GM11168 (cell line): ENCODE data around the gene PRDM15.

Experiments
- in situ Hi-C: fragments of 300-500 bp; cut with MboI; formaldehyde crosslinking; loops from one replicate; pipeline ENCODE4 v1.12.0; 2022; ENCODE audit warnings: low sequenced_read_pairs; ENCODE audit not compliant: unreplicated experiment

The PRDM15 gene

DNA sequence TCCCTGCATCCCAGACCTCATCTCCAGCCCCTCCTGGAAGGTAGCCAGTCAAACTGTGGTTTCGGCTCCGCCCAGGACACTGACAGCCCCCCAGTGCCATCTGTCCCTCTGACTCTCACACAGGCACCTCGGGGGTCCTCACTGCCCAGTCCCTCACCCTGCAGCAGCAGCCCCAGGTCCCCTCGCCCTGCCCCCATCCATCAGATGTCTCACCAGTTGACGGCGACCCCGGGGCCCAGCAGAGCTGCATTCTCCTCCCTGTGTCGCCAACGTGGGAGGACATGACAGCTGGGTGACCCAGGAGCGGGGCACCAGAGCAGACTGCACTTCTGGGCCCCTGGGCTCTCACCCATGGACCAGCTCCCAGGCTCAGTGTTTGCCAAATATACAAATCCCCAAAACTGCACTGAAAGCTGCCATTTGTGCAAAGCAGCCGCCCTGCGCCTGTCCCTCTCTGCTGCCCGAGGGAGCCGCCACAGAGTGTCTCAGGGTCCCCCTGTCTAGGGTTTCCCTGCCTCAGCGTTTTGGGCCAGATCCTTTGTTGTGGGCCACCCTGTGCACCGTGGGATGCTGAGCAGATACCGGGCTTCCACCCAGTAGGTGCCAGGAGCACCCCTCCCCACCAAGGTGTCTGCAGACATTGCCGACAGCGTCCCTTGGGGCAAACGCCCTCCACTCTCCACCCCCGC is 48.2 kb downstream of the PRDM15 start:
- in situ Hi-C loops, result no loop called here

DNA sequence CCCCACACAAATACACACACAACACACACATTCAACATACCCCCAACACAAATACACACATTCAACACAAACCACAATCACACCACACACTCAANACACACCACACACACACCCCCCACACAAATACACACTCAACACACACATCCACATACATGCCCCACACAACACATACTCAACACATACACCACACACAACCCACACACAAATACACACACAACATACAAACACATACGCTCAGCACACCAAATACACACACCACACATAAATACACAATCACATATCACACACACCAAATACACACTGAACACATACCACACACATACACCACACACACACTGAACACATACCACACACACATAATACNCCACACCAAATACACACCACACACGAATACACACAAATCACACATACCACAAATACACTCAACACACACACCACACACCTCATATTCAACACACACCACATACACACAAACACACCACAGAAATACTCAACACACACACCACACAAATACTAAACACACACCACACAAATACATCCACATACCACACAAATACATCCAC is 48.9 kb downstream of the PRDM15 start:
- in situ Hi-C loops, result no loop called here

DNA sequence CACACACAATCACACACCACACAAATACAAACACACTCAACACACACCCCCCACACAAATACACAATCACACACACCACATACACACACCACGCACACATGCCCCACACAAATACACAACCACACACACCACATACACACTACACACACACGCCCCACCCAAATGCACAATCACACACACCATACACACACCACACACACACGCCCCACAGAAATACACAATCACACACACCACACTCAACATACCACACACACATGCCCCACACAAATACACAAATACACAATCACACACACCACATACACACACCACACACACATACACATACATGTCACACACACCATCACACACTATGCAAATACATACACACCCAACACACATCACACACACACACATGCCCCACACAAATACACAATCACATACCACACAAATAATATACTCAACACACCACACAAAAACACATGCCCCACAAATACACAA is 50.2 kb downstream of the PRDM15 start:
- in situ Hi-C loops, result loop anchor here (5.0 kb wide), 1 partner anchor 283 kb away; no protein-coding TSS in a partner anchor

DNA sequence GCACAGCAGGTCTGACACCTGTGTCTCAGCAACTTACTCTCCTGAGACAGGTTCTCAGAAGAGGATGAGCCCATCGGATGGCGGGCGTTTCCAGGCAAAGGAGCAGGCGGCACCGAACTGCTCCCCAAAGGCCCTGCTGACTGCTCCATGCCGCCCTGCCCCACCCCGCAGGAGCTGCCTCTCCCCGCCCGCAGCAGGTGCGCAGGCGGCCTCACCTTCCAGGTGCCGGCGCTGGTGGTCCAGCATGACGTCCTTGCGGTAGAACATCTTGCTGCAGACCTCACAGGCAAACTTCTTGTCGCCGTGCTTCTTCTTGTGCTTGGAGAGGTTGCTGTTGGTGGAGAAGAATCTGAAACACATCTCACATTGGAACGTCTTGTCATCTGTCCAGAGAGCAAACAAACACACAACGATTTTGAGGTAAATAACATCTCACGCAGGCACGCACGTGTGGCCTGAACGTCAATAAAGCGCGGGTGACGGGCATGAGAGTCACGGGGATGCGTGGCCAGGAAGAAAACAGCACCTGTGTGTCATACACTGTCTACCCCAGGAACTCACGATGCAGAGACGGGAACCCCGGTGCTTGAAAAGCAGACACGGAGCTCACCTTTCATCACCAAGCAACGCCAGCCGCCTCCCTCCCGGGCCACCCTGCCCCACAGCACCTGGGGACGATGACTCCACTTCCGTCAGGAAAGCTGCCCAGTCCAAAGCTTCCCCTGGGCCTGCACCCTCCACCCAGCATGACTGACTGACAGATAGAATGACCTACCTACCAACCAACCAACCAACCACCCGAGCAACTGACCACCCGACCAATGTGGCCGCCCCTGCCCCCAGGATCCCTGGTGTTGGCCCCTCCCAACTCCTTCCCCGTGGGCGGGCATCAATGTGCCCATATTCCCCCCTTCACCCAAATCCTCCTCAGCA is 50.9 kb downstream of the PRDM15 start:
- in situ Hi-C loops, result loop anchor here (5.0 kb wide), 1 partner anchor 284 kb away; no protein-coding TSS in a partner anchor

DNA sequence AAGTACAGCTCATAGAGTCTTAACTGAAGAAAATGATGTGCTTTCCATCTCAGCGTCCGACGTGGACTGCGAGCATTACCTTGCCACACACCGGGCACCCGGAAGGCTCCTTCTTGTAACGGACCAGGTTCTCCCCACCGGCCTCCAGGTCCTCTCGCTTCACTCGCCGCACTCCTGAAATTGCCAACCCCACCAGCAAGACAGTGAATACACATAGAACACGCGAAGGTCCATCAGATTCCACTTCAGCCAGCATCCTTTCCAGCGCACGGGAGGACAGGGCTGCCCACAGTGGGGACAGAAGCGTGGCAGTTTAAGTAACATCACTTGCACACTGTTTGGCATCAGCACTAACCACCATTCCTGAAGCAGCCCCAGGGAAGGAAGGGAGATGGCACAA is 53.3 kb downstream of the PRDM15 start:
- in situ Hi-C loops, result loop anchor here (5.0 kb wide), 1 partner anchor 286 kb away; no protein-coding TSS in a partner anchor

DNA sequence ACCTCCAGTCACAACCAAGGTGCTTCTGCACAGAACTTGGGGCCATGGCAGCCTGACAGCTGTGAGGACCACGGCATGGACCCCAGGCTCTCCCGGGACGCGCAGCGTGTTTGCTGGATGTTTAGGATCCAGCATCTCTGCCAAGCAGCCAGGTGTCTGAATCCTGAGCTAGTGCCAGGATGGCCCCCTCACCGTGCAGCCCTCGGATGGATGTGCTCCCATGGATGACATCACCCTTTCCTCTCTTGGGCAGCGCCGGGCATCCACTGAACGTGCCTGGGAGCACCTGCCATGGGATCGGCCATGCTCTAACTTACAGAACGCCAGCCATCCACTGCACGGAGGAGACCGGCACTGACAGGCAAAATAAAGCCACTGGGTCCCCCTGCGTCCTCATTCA is 53.9 kb downstream of the PRDM15 start:
- in situ Hi-C loops, result loop anchor here (5.0 kb wide), 1 partner anchor 287 kb away; no protein-coding TSS in a partner anchor

DNA sequence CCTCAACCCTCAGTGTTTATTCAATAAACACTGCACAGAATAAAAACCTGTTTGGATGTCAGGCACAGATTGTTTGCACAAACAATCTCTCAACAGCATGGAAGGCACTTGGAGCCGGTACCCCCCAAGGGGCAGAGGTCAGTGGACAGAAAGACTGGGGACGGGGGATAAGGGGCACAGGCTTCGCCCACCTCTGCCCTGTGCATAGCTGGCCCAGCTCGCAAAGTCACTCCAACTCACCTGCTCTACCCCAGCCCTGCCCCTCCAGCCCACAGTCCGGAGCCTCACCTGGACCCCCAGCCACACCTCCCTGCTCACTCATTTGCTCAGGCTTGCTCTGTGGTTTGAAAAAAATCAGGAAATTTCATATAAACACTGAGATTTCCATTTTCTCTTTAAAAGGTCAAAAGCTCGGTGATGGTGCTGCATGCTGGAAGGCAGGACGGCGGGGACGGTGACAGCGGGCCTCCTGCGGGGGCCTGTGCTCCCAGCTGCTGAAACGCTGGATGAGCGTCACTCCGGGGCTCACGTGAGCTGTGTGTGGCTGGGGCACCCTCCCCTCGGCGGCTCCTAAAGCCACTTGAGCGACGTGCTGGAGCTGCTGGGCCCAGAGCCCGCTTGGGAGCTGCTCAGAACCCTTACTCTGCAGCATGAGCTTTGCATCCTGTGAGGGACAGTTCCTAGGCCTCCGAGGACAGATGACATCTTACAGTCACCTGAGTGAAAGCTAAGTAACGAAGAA is 54.5 kb downstream of the PRDM15 start:
- in situ Hi-C loops, result loop anchor here (5.0 kb wide), 1 partner anchor 288 kb away; no protein-coding TSS in a partner anchor

DNA sequence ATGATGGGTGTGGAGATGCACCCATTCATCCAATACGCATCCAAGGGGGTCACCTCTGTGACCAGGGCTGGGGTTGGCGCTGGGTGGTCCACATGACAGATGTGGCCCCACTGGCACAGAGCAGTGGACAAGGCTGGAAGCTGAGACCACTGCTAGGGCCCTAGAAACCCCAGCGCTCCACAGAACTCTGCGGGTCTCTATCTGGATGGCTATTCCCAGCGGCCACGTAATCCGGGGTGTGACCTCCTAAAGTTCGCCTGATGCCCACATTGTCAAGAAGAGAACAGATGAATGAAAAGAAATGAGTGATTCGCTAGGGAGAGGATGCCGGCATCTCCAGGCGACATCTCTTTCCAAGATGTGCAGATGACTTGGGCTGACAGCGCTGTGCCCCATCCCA is 55.2 kb downstream of the PRDM15 start:
- in situ Hi-C loops, result no loop called here

DNA sequence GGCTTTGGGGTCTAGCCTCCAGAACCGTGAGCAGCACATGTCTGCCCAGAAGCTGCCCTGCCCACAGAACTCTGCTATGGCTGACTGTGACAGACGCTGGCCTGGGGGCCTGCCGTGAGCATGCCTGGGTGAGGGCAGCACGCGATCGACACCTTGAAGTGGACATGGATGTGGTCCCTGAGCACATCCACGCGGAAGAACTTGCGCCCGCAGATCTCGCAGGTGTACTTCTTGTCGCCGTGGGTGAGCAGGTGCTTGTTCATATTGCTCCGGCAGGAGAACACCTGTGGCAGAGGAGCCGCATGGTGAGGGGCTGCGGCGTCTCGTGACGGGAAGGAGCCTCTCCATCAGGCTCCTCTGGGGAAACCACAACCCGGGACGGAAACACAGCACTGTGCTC is 56.0 kb downstream of the PRDM15 start:
- in situ Hi-C loops, result no loop called here

DNA sequence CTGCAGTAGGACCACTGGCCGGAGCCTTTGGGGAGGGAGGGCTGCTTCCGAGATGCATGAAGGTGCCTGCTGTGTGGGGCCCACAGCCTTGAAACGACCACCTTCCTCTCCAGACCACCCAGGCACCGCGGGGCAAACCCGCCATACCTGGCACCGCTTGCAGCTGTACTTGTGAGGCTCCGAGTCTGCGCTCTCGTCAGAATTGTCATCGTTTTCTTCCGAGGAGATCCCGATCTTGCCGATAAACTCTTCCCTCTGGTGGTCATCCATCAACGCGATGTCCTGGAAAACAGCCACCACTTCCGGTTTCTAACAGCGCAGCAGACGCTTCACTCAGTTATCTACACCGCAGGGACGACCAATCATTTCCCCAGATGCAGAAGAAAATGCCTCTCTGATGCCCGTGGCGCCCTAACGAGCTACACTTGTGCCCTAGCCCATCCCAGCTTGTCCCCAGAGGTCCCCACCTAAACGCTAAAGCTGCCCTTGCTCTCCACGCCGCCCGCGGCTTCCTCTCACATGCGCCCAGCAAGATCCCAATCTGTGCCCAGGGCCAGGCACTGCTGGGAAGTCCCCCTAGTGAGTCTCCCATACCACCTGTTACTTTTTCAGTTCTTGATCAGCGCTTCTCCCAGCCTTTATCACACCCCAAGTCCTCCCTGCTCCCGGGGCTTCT is 57.2 kb downstream of the PRDM15 start:
- in situ Hi-C loops, result no loop called here

DNA sequence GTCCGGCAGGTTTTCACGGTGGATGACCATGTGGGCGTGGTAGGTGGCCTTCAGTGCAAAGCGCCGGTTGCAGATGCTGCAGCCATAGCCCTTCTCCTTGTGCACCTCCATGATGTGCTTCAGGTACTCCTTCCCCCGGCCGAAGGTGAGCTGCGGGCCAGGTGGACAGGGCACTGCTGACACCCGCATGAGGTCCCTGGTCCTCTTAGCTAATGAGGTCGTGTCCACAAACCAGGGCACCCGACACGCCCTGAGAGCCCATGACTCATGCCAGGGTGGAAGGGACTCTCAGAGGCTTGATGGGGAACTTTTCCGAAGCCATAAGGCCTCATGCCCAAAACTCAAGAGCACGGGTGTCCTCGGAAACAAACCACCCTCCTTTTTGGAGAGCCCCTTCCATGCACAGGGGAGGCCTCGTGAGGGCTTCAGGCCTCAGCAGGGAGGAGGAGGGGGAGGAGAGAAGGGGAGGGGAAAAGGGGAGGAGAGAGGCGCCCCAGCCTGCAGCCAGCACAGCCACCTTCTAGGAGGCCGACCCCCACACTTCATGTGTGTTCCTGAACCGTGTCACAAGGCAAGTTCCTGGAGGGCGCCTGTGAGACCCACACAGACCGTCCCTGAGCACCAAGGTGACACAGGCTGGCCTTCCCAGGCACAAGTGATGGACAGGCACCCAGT is 57.9 kb downstream of the PRDM15 start:
- in situ Hi-C loops, result no loop called here

DNA sequence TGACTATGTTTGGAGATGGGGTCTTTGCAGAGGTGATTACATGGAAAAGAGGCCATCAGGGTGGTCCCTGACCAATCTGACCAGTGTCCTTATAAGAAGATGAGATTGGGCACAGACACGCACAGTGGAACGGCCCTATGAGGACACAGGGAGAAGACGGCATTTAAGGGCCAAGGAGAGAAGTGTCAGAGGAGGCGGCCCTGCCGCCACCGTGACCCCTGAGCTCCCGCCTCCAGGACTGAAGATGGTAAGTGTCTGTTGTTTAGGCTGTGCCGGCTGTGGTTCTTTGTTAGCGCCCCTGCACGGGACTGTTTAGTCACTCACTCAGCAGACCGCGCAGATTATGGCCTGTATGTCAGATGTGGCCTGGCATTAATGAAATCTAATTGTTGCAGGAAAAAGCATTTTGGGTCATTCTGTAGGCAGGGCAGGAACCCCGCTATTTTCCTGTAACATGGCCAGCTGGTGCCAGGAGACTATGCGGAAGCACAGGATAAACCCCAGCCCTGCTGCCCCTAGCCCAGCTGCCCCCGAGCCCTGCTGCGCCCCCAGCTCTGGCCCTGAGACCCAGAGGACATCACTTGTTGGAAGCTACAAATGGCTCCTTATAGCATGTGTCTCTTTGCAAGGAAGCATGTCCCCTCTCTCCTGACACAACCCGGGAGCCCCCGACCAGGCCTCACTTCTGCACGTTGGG is 58.6 kb downstream of the PRDM15 start:
- in situ Hi-C loops, result no loop called here

DNA sequence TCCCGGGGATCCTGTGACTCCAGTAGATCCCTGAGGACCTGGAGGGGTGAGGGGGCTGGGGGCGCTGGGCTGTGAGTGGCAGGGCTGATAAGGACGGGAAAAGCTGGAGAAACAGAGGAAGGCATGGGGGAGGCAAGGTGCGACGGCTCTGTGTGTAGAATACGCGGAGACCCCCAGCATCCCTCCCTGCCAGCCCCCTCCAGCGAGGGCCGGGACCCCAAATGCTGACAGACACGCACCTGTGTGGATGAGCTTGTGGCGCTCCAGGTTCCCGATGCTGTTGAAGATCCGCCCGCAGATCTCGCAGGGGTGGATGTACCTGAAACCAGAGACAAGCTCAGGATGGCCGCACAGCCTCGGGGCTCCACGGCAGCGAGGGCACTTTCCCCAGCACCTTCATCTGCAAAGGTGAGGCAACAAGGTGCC is 59.3 kb downstream of the PRDM15 start:
- in situ Hi-C loops, result no loop called here

DNA sequence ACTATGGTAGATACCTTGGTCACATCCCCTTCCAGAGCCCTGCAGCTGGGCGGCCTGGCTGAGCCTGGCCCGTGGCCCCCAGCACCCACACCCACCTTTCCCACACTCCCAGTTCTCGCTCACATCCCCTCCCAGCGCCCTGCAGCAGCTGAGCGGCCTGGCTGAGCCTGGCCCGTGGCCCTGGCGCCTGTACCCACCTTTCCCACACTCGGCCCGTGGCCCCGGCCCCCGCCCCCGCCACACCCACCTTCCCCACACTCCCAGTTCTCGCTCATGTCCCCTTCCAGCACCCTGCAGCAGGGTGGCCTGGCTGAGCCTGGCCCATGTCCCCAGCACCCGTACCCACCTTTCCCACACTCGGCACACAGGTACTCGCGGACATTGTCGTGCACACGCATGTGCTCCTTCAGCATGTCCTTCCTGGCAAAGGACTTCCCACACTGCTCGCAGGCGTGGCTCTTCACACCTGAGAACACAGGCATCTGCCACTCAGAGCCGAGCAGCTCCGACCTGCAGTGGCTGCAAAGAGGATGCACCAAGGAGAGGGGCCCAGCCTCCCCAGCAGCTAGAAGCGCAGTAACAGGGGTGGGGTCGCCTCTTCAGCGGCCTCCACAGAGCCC is 59.8 kb downstream of the PRDM15 start:
- in situ Hi-C loops, result no loop called here

DNA sequence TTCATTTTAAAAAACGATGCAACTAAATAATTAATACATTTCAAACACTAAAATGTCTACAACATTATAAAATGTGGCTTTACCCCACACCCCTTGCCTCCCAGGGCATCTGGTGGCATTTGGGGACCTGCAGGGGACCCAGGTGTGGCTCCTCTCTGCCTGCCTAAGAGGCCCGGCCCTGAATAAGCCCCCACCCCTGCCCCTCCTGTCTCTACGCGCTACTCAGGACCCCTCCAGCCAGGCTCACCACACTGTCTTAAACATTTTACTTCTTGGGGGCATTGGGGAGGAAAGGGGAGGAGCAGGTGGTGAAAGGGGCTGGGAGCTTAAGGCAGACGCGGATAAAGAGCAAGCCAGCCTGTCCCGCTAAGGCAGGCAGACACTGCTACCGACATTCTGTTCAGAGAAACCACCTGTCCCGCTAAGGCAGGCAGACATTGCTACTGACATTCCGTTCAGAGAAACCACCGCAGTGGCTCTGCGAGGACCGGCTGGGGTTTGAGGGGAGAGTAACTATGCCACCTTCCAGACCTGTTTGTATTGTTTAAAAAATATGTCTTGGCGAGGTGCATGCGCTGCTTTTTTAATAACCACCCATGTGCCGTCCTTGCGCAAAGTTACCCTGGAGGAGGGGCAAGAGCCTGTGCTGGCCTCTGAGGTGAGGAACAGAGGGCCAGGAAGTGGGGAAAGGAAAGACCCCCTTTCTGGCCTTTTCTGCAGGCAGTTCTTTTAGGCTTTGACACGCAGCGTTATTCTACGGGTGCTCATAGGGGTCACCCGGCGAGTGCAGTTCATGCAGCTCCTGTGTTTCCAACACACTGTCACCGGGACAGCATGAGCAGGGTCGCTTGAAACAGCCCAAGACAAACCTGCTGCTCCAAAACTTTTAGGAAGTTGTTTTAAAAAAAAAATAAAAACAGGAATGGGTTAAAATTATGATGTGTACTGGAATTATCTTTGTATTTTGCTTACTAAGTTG is 61.0 kb downstream of the PRDM15 start:
- in situ Hi-C loops, result no loop called here

DNA sequence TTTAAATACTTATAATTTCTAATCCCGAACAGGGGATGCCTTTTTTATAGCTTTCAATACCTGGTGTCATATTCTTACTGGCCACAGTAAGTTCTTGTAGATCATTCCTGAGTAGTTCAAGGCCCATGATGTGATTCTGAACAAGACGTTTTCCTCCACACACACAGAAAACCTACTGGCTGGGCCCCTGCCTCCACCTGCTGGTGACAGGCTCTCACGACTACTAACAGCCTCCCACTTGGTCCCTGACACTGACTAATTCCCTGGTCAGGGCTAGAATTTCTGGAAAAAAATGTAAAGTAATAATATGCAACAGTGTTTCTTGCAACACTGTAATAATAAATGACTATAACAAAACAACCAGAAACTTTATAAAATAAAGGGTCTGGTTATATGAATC is 61.9 kb downstream of the PRDM15 start:
- in situ Hi-C loops, result no loop called here
